Activated CD4-positive, alpha-beta T cell treated with anti-CD3 and anti-CD28 coated beads, Interleukin-2, amount 50 U/mL, for 24 hours (primary cell): ENCODE measurements around the gene DMPK.
A peak's percentile ranks its signal among the peaks of the same experiment; 100 is the strongest.

Experiments
- DNase-seq, 2 donors: peaks; one replicate each; pipeline ENCODE4 v3.0.0-alpha.2; 2020; ENCODE audit warnings: low read depth in 1 of 2, low spot score in 1 of 2

DMPK gene

GRCh38 chr19:45782162-45782691 lies at the start of gene DMPK:
Gene DMPK (minus strand): TSS chr19:45782490. CDS start chr19:45782352, 138 bp downstream.
- DNase-seq: no peak

GRCh38 chr19:45828945-45829344 lies 46.7 kb upstream of the DMPK start:
- DNase-seq: no peak

GRCh38 chr19:45828523-45828922 lies 46.2 kb upstream of the DMPK start:
- DNase-seq: no peak

- no peak for DNase-seq
These were observed 45.3 kb upstream of the DMPK start for GRCh38 chr19:45827459-45828093.

- DNase-seq: no peak
These were observed 44.6 kb upstream of the DMPK start for GRCh38 chr19:45826934-45827333.

- no peak for DNase-seq
These were observed 43.9 kb upstream of the DMPK start for GRCh38 chr19:45825917-45826893.

GRCh38 chr19:45825263-45825605 lies 42.9 kb upstream of the DMPK start:
- DNase-seq: no peak

- no peak for DNase-seq
These were observed 42.4 kb upstream of the DMPK start for GRCh38 chr19:45824531-45825262.

- no peak for DNase-seq
These were observed 41.8 kb upstream of the DMPK start for GRCh38 chr19:45824041-45824471.

GRCh38 chr19:45823182-45823581 lies 40.9 kb upstream of the DMPK start:
- no peak for DNase-seq

- no peak for DNase-seq
These were observed 40.4 kb upstream of the DMPK start for GRCh38 chr19:45822716-45823115.

- no peak for DNase-seq
These were observed 39.3 kb upstream of the DMPK start for GRCh38 chr19:45821570-45821969.

GRCh38 chr19:45821103-45821521 lies 38.8 kb upstream of the DMPK start:
- DNase-seq: no peak

- DNase-seq: no peak
These were observed 38.3 kb upstream of the DMPK start for GRCh38 chr19:45820413-45821102.

- DNase-seq: no peak
These were observed 37.5 kb upstream of the DMPK start for GRCh38 chr19:45819769-45820168.

GRCh38 chr19:45817725-45818301 lies 35.5 kb upstream of the DMPK start:
- no peak for DNase-seq

GRCh38 chr19:45817010-45817724 lies 34.9 kb upstream of the DMPK start:
- peak; percentile 93 to 94 for DNase-seq

GRCh38 chr19:45816236-45817009 lies 34.1 kb upstream of the DMPK start:
- DNase-seq: no peak
